IMR-90 (cell line): ENCODE results near the gene CC2D1A. TPM values are rescaled to one million over a fixed set of nuclear protein-coding genes. Genes with fewer than 3 reads are reported as not detected.

Experiments used
- ATAC-seq: fragments of 200-7000 bp; cut with Tn5 transposase; 2 replicates; pipeline ENCODE4 v1.9.1; 2020; ENCODE audit warnings: low read depth, mild to moderate bottlenecking, moderate library complexity
- BruUV-seq: library from RNA; stranded (reverse); fragments of 400-500 nt; replicated peaks from 2 replicates; lab custom pipeline; 2021; lab: Mats Ljungman, UMichigan
- CTCF ChIA-PET: fragments of 300-600 bp; formaldehyde crosslinking; extraction: SDS; loops from one replicate; lab custom pipeline; 2021; ENCODE audit warnings: antibody characterized with exemption; lab: Yijun Ruan, JAX
- POLR2A ChIA-PET: fragments of 300-600 bp; sonication (Branson Sonifier 250); formaldehyde crosslinking; loops from one replicate; lab custom pipeline; 2022; ENCODE audit warnings: antibody characterized with exemption; ENCODE audit not compliant: unreplicated experiment; lab: Charles Lee
- DNase-seq: peaks from one replicate; pipeline ENCODE4 v3.0.0; 2013
- H2AFZ ChIP-seq: replicated peaks from 2 replicates; pipeline ENCODE3; 2013; ENCODE audit warnings: low read length, mild to moderate bottlenecking; ENCODE audit not compliant: poor library complexity
- H2AK5ac ChIP-seq: 2 replicates; pipeline ENCODE4 v1.6.1; 2013; ENCODE audit warnings: low read depth, low read length, inconsistent platforms
- H2AK9ac ChIP-seq: replicated peaks from 2 replicates; pipeline ENCODE3; 2013; ENCODE audit warnings: mild to moderate bottlenecking, low read depth, low read length, moderate library complexity; ENCODE audit not compliant: poor library complexity
- H2BK120ac ChIP-seq: 2 replicates; pipeline ENCODE4 v1.6.1; 2013; ENCODE audit warnings: low read depth, low read length, inconsistent platforms
- H2BK15ac ChIP-seq: 3 replicates; pipeline ENCODE4 v1.6.1; 2013; ENCODE audit warnings: low read depth, low read length, inconsistent platforms
- H2BK20ac ChIP-seq: 2 replicates; pipeline ENCODE4 v1.6.1; 2013; ENCODE audit warnings: low read depth, mild to moderate bottlenecking, inconsistent platforms, low read length, moderate library complexity
- H2BK5ac ChIP-seq: 2 replicates; pipeline ENCODE4 v1.6.1; 2013; ENCODE audit warnings: mild to moderate bottlenecking, low read depth, low read length, inconsistent platforms; ENCODE audit not compliant: poor library complexity, severe bottlenecking
- H3K14ac ChIP-seq: replicated peaks from 2 replicates; pipeline ENCODE4 v1.6.1; 2013; ENCODE audit warnings: low read depth, low read length, inconsistent platforms
- H3K18ac ChIP-seq: 2 replicates; pipeline ENCODE4 v1.6.1; 2013; ENCODE audit warnings: low read depth, low read length, control low read depth
- H3K23ac ChIP-seq: 2 replicates; pipeline ENCODE4 v1.6.1; 2013; ENCODE audit warnings: low read depth, low read length, inconsistent platforms
- H3K27ac ChIP-seq: 2 replicates; pipeline ENCODE4 v1.5.1; 2013; ENCODE audit warnings: mild to moderate bottlenecking, control low read depth, low read length; ENCODE audit not compliant: insufficient read depth
- H3K27me3 ChIP-seq: 2 replicates; pipeline ENCODE4 v1.6.1; 2013; ENCODE audit warnings: low read length; ENCODE audit not compliant: control insufficient read depth, insufficient read depth
- H3K36me3 ChIP-seq: 2 replicates; pipeline ENCODE4 v1.6.1; 2013; ENCODE audit warnings: low read length, mixed read lengths; ENCODE audit not compliant: control insufficient read depth, insufficient read depth
- H3K4ac ChIP-seq: 2 replicates; pipeline ENCODE4 v1.6.1; 2013; ENCODE audit warnings: low read depth, low read length, inconsistent platforms
- H3K4me1 ChIP-seq: 2 replicates; pipeline ENCODE4 v1.6.1; 2013; ENCODE audit warnings: low read length, mixed read lengths; ENCODE audit not compliant: control insufficient read depth, insufficient read depth
- H3K4me2 ChIP-seq: 2 replicates; pipeline ENCODE4 v1.6.1; 2013; ENCODE audit warnings: low read depth, mild to moderate bottlenecking, control low read depth, low read length, moderate library complexity
- H3K4me3 ChIP-seq: 2 replicates; pipeline ENCODE4 v1.5.1; 2013; ENCODE audit warnings: low read depth, mild to moderate bottlenecking, control low read depth, low read length, moderate library complexity; ENCODE audit not compliant: insufficient read depth
- H3K56ac ChIP-seq: 2 replicates; pipeline ENCODE4 v1.6.1; 2013; ENCODE audit warnings: low read length, inconsistent platforms; ENCODE audit not compliant: insufficient read depth; ENCODE audit errors: extremely low read depth
- H3K79me1 ChIP-seq, 2 experiments: 2 replicates each; pipeline ENCODE4 v1.6.1; 2013; ENCODE audit warnings: low read length in 2 of 2, inconsistent platforms in 1 of 2, low read depth in 1 of 2
- H3K9ac ChIP-seq: 2 replicates; pipeline ENCODE4 v1.6.1; 2013; ENCODE audit warnings: low read depth, low read length, control low read depth
- H3K9me1 ChIP-seq: 2 replicates; pipeline ENCODE4 v1.6.1; 2013; ENCODE audit warnings: low read length, inconsistent platforms; ENCODE audit not compliant: insufficient read depth
- H3K9me3 ChIP-seq: 2 replicates; pipeline ENCODE4 v1.6.1; 2013; ENCODE audit warnings: low read length; ENCODE audit not compliant: control insufficient read depth, insufficient read depth
- H4K20me1 ChIP-seq: 2 replicates; pipeline ENCODE4 v1.6.1; 2013; ENCODE audit warnings: low read length, inconsistent platforms; ENCODE audit not compliant: insufficient read depth
- H4K5ac ChIP-seq: 2 replicates; pipeline ENCODE4 v1.6.1; 2013; ENCODE audit warnings: mild to moderate bottlenecking, low read depth, low read length, control low read depth
- H4K8ac ChIP-seq, 2 experiments: 2 replicates each; pipeline ENCODE4 v1.6.1; 2013; ENCODE audit warnings: low read depth in 2 of 2, low read length in 2 of 2, control low read depth in 1 of 2, inconsistent platforms in 1 of 2
- H4K91ac ChIP-seq: 2 replicates; pipeline ENCODE4 v1.6.1; 2013; ENCODE audit warnings: low read depth, low read length, inconsistent platforms; ENCODE audit not compliant: insufficient read depth
- BHLHE40 ChIP-seq: fragments of 150-350 bp; IDR thresholded peaks from 2 replicates; pipeline ENCODE4 v1.6.1; 2016; ENCODE audit warnings: mild to moderate bottlenecking, low read depth, low read length
- CTCF ChIP-seq: conservative IDR thresholded peaks from 2 replicates; pipeline ENCODE4 v1.5.1; 2012; ENCODE audit warnings: mild to moderate bottlenecking, low read depth, low read length, improper control_type of control experiment
- RAD21 ChIP-seq: IDR thresholded peaks from 2 replicates; pipeline ENCODE4 v1.6.1; 2012; ENCODE audit warnings: low read length, improper control_type of control experiment
- WGBS, 2 experiments: methylation state at CpG; one replicate each; pipeline versions ENCODE4 v1.1.5 to v1.1.7; 2013; ENCODE audit warnings: missing lambda C conversion rate in 2 of 2; ENCODE audit not compliant: insufficient read length in 1 of 2; ENCODE audit errors: extremely low coverage in 2 of 2; 5-methylcytosine and 5-hydroxymethylcytosine counted together
- dilution Hi-C: fragments of 300-500 bp; cut with HindIII; formaldehyde crosslinking; loops from one replicate; pipeline ENCODE4 v1.14.3; 2018; ENCODE audit warnings: low sequenced_read_pairs; ENCODE audit not compliant: unreplicated experiment
- in situ Hi-C: fragments of 300-500 bp; cut with MboI; formaldehyde crosslinking; loops from 3 replicates; pipeline ENCODE4 v1.14.3; 2019; ENCODE audit warnings: low sequenced_read_pairs, inconsistent platforms, mixed read lengths
- intact Hi-C: fragments of 100-400 bp; cut with micrococcal nuclease; formaldehyde crosslinking; loops from 2 replicates; pipeline ENCODE4 v1.10.0; 2022
- polyA plus RNA-seq, 3 experiments: library from polyadenylated mRNA; depleted of rRNA; stranded (reverse); fragments of >200 nt; gene quantifications; 2 replicates each; pipeline ENCODE4 v1.2.3, GENCODE V29; 2012; ENCODE audit warnings: low replicate concordance in 1 of 3
- total RNA-seq: library from RNA; depleted of rRNA; stranded (reverse); fragments of >200 nt; gene quantifications from 2 replicates; pipeline ENCODE4 v1.2.3, GENCODE V29; 2012

CC2D1A gene
- total and polyA plus RNA-seq, 2 of the 4 experiments (the other 2 are of a cell fraction), result 4.1 to 14.7 TPM

DNA sequence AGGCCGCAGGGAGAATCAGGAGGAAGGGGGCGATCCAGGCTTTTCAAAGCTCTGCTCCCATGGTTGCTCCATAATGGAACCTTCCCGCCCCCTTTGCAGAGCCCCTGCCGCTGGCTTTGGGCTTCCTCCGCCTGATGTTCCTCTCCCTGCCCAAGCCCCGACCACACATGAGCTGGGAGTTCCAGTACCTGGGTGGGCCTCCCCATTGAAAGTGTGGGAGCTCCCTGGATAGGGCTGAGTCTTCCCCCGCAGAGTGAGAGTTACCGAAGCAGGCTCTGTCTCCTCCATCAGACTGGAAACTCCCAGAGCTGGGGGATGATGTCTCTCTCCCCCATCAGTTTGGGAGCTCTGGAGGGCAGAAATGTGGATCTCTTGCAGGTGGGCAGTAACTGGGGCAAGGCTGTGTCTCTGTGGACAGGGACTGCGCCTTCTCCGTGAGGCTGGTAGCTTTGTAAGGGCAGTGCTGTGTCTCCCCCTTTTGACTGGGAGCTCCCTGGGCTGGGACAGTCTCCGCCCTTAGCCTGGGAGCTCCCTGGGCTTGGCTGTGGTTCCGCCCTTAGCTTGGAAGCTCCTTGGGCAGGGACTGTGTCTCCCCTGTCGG, 47.0 kb downstream of the CC2D1A start:
- peaks cover 13 to 31% of the 10 kb centered on the region in 2 experiments for H3K79me1 ChIP-seq
- H2BK15ac ChIP-seq, result no peak overlapping the region
- no peak overlapping the region for H3K56ac ChIP-seq
- H3K9me3 ChIP-seq, result no peaks in the 10 kb centered on the region
- peaks cover 3% of the 10 kb centered on the region; the same call in 1 of the 2 replicates for H3K4me1 ChIP-seq
- H4K91ac ChIP-seq, result peak overlapping the region; percentile 32; the same call in 1 of the 2 replicates
- dilution Hi-C loops (no loop called here), intact Hi-C loops (loop anchor here (2.0 kb wide), 1 partner anchor 72 kb away; no protein-coding TSS in a partner anchor), in situ Hi-C loops (no loop called here)
- H2AK5ac ChIP-seq, result peak overlapping the region; percentile 74
- H3K4ac ChIP-seq, result peak overlapping the region; percentile 65
- H3K27me3 ChIP-seq, result no peaks in the 10 kb centered on the region
- no peak overlapping the region for H2BK20ac ChIP-seq
- H2AFZ ChIP-seq, result peak overlapping the region; percentile 69
- H3K23ac ChIP-seq, result peak overlapping the region; percentile 53; the same call in 1 of the 2 replicates
- H2BK120ac ChIP-seq, result no peak overlapping the region
- no peak overlapping the region for H2BK5ac ChIP-seq
- peak overlapping the region; percentile 83; the same call in 1 of the 2 replicates for H3K14ac ChIP-seq
- H3K36me3 ChIP-seq, result peaks cover 25% of the 10 kb centered on the region
- no peak overlapping the region for H4K5ac ChIP-seq
- DNase-seq, result peak; percentile 39
- peak overlapping the region; percentile 95 for H2AK9ac ChIP-seq
- H3K9me1 ChIP-seq, result 0 out of 2 replicates have a peak, but pooled peaks cover 4% of the 10 kb centered on the region
- H3K4me3 ChIP-seq, result peak overlapping the region; percentile 60
- H4K8ac ChIP-seq, result 0 out of 4 replicates have a peak overlapping the region, but pooled peaks of 1 of the 2 experiments have one; percentile 2
- no peak overlapping the region for H3K18ac ChIP-seq
- ATAC-seq, result peak; percentile 27
- 10% methylated on average over 2 of the region's 13 CpGs; no CpG with 5 or more reads in 1 of the 2 experiments for WGBS, 2 experiments
- H3K9ac ChIP-seq, result peak overlapping the region; percentile 70
- peaks cover 12% of the 10 kb centered on the region for H4K20me1 ChIP-seq
- peak overlapping the region; percentile 45; the same call in 1 of the 2 replicates for H3K27ac ChIP-seq
- TF ChIP-seq CTCF, result peak; percentile 26; the same call in 1 of the 2 replicates
- TF ChIP-seq RAD21, result peak; percentile 38
- TF ChIP-seq BHLHE40, result no peak
- peak overlapping the region; percentile 93 for H3K4me2 ChIP-seq
- ChIA-PET POLR2A (interaction anchor here (0.7 kb wide), 1 partner anchor 15 kb away, joined by 3 read pairs; the partner anchor contains the start of gene PODNL1), CTCF (interaction anchor here (1.1 to 2.4 kb wide), 2 partner anchors 9 to 15 kb away, joined by 3 to 8 read pairs; partner anchors contain the start of gene PODNL1)
- no TSS peak for BruUV-seq
